Activated naive CD4-positive, alpha-beta T cell treated with anti-CD3 and anti-CD28 coated beads for 36 hours (primary cell): ENCODE results near the gene ADAMTS12. TPM values are rescaled to one million over a fixed set of nuclear protein-coding genes. Genes with fewer than 3 reads are reported as not detected.

Experiments
- CTCF ChIA-PET: fragments of 350-600 bp; sonication (Branson Sonifier 250); formaldehyde crosslinking; loops from one replicate; lab custom pipeline; 2021; ENCODE audit warnings: antibody characterized with exemption; lab: Charles Lee
- DNase-seq: peaks from one replicate; pipeline ENCODE4 v3.0.0-alpha.2; 2020
- H3K27ac Mint-ChIP-seq: one replicate; pipeline ENCODE4 v1.8.0; 2021; ENCODE audit warnings: mild to moderate bottlenecking, mixed read lengths
- H3K27me3 Mint-ChIP-seq: one replicate; pipeline ENCODE4 v1.8.0; 2021; ENCODE audit warnings: low read depth, mixed read lengths
- H3K36me3 Mint-ChIP-seq: one replicate; pipeline ENCODE4 v1.8.0; 2021; ENCODE audit warnings: low read depth, mixed read lengths
- H3K4me1 Mint-ChIP-seq: one replicate; pipeline ENCODE4 v1.8.0; 2021; ENCODE audit warnings: low read depth, mixed read lengths
- H3K4me3 Mint-ChIP-seq: one replicate; pipeline ENCODE4 v1.8.0; 2021; ENCODE audit warnings: mild to moderate bottlenecking, moderate library complexity, mixed read lengths
- H3K9me3 Mint-ChIP-seq: one replicate; pipeline ENCODE4 v1.8.0; 2021; ENCODE audit warnings: mixed read lengths
- intact Hi-C: fragments of 100-400 bp; cut with micrococcal nuclease; formaldehyde crosslinking; loops from one replicate; pipeline ENCODE4 v1.15.1; 2023
- total RNA-seq, 2 experiments: library from RNA; stranded (reverse); gene quantifications; one replicate each; pipeline ENCODE4 v1.2.3, GENCODE V29; 2021

Gene ADAMTS12
- total RNA-seq, 2 experiments from 2014 or later: not detected

DNA sequence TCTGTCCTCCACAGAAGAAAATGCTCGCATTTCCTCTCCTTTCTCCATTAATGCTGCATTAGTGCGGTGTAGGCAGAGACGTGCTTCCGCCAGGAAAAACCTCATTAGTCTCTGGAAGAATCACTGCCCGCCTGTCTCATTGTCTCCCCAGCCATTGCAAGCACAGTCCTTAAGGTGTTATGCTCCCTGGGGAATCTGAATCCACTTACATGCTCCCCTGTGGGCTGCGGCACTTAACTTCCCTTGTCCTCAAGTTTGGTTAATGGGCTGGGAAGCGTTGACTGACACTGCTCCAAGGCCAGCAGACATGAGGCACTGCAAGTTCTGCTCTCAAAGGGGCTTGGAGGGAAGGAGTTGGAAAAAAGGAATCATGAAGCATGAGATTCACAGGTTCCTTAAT lies 409.5 kb downstream of the ADAMTS12 start:
- H3K4me3 Mint-ChIP-seq: no peak overlapping the region
- CTCF ChIA-PET: no interaction called here
- no peak overlapping the region for H3K27ac Mint-ChIP-seq
- H3K27me3 Mint-ChIP-seq: no peaks in the 10 kb centered on the region
- no peak for DNase-seq
- no peaks in the 10 kb centered on the region for H3K4me1 Mint-ChIP-seq
- no peaks in the 10 kb centered on the region for H3K9me3 Mint-ChIP-seq
- intact Hi-C loops: no loop called here
- H3K36me3 Mint-ChIP-seq: peaks cover 14% of the 10 kb centered on the region

GRCh38 chr5:33480876-33481275 lies 410.9 kb downstream of the ADAMTS12 start:
- Mint-ChIP-seq H3K4me1 (no peaks in the 10 kb centered on the region), H3K4me3 (no peak overlapping the region), H3K27ac (no peak overlapping the region), H3K27me3 (no peaks in the 10 kb centered on the region), H3K9me3 (no peaks in the 10 kb centered on the region), H3K36me3 (peaks cover 25% of the 10 kb centered on the region)
- CTCF ChIA-PET: no interaction called here
- intact Hi-C loops: no loop called here
- DNase-seq: no peak

GRCh38 chr5:33479311-33479710 lies 412.5 kb downstream of the ADAMTS12 start:
- Mint-ChIP-seq H3K27me3 (no peaks in the 10 kb centered on the region), H3K27ac (no peak overlapping the region), H3K36me3 (peaks cover 40% of the 10 kb centered on the region), H3K9me3 (peaks cover 5% of the 10 kb centered on the region), H3K4me3 (no peak overlapping the region), H3K4me1 (no peaks in the 10 kb centered on the region)
- intact Hi-C loops: no loop called here
- DNase-seq: no peak
- CTCF ChIA-PET: interaction anchor here (0.6 to 0.7 kb wide), 2 partner anchors 16 to 456 kb away, joined by 3 to 4 read pairs; no protein-coding TSS in a partner anchor

DNA sequence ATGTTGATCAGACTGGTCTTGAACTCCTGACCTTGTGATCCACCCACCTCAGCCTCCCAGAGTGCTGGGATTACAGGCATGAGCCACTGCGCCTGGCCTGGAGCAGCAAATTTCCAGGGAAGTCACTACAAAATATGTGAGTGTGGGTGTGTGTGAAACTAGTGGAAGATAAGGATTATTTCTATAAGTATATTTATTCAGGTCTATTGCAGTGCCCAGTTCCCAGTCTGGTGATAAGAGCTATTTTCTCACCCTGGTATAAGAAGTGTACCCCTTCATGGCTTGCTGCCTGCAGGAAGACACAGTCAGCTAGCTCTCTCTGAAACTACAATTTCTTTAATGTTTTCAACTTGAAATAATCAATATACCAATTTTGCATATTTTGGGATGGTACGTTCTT lies 414.0 kb downstream of the ADAMTS12 start:
- Mint-ChIP-seq H3K36me3 (peaks cover 50% of the 10 kb centered on the region), H3K27ac (no peak overlapping the region), H3K4me1 (no peaks in the 10 kb centered on the region), H3K27me3 (no peaks in the 10 kb centered on the region), H3K4me3 (no peak overlapping the region), H3K9me3 (peaks cover 9% of the 10 kb centered on the region)
- intact Hi-C loops: no loop called here
- no peak for DNase-seq
- CTCF ChIA-PET: interaction anchor here (0.5 to 1.3 kb wide), 2 partner anchors 41 to 536 kb away, joined by 3 to 4 read pairs; no protein-coding TSS in a partner anchor

DNA sequence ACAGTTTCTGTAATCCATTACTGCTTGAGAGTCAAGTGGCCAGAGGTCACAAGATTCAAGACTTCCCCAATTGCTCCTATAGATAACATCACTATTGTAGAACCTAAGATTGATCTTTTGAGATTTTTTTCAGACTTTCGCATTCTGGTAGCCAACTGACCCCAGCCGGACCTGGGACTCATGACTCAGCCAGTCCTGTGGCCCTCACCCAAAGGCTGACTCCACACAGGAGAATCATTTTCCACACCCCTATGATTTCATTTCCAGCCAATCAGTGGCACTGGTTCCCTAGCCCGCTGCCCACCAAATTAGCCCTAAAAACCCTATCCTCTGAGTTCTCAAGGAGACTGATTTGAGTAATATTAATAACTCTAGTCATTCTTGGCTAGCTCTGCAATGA lies 414.8 kb downstream of the ADAMTS12 start:
- Mint-ChIP-seq H3K4me1 (no peaks in the 10 kb centered on the region), H3K4me3 (no peak overlapping the region), H3K36me3 (peaks cover 58% of the 10 kb centered on the region), H3K27me3 (no peaks in the 10 kb centered on the region), H3K9me3 (peaks cover 9% of the 10 kb centered on the region), H3K27ac (no peak overlapping the region)
- intact Hi-C loops: no loop called here
- CTCF ChIA-PET: no interaction called here
- no peak for DNase-seq

- intact Hi-C loops: no loop called here
- H3K27me3 Mint-ChIP-seq: no peaks in the 10 kb centered on the region
Observed at GRCh38 chr5:33475706-33476105, 416.1 kb downstream of the ADAMTS12 start.

DNA sequence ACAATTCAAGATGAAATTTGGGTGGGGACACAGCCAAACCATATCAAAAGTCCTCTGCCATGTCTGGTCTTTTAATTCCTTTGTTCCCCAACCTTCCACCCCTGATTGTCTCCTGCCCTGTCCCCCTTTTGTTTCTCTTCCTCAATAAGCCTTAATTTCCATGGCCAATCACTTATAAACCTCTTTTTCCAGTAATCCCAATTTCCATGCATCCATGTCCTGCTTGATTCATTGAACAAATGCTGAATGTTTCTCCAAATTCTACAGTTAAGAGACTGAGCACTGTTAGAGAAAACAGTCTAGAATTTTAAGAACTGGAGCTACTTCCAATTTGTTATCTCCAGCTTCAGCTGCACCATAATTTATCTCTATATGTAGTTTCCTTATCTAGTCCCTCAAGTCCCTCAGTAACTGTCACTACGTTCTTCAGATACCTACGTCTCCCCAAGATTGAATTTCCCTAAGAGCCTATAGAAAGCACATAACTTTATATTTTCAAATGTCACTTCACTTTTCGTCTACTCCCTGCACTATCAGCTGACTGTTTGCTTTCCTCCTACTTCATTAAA lies 416.8 kb downstream of the ADAMTS12 start:
- Mint-ChIP-seq H3K9me3 (peaks cover 9% of the 10 kb centered on the region), H3K36me3 (peaks cover 70% of the 10 kb centered on the region), H3K27ac (no peak overlapping the region), H3K4me3 (no peak overlapping the region), H3K27me3 (no peaks in the 10 kb centered on the region), H3K4me1 (no peaks in the 10 kb centered on the region)
- DNase-seq: no peak
- CTCF ChIA-PET: no interaction called here
- intact Hi-C loops: no loop called here

More at GRCh38 chr5:33475706-33476105, 416.1 kb downstream of the ADAMTS12 start:
- H3K4me3 Mint-ChIP-seq: no peak overlapping the region
- peaks cover 64% of the 10 kb centered on the region for H3K36me3 Mint-ChIP-seq
- H3K4me1 Mint-ChIP-seq: no peaks in the 10 kb centered on the region
- peaks cover 9% of the 10 kb centered on the region for H3K9me3 Mint-ChIP-seq
- CTCF ChIA-PET: no interaction called here
- H3K27ac Mint-ChIP-seq: no peak overlapping the region
- no peak for DNase-seq

DNA sequence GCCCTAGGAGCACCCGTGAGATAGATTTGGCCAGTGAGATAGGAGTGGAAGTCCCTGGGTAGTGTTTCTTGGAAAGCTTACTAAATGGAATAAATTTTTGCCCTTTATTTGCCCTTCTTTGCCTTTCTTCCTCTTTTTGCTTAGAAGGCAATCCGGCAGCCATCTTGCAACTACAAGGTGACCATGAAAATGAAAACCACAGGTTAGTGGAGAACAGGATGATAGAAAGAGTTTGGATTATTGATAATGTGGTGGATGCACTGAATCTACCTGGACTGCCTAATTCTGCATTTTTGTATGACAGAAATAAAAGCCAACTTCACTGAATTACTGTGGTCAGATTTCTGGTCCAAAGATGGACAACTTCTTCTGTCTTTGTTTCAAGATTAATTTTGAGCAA lies 417.8 kb downstream of the ADAMTS12 start:
- H3K4me1 Mint-ChIP-seq: no peaks in the 10 kb centered on the region
- no peak overlapping the region for H3K27ac Mint-ChIP-seq
- intact Hi-C loops: no loop called here
- no peak overlapping the region for H3K4me3 Mint-ChIP-seq
- peaks cover 9% of the 10 kb centered on the region for H3K9me3 Mint-ChIP-seq
- H3K27me3 Mint-ChIP-seq: no peaks in the 10 kb centered on the region
- H3K36me3 Mint-ChIP-seq: peaks cover 70% of the 10 kb centered on the region
- DNase-seq: no peak
- CTCF ChIA-PET: no interaction called here

Other genes starting within 250 kb of the ADAMTS12 start
- gene RXFP3, start 44.4 kb upstream of the ADAMTS12 start, total RNA-seq: not detected
- gene SLC45A2, start 92.7 kb upstream of the ADAMTS12 start, total RNA-seq: not detected
- gene AMACR, start 116.1 kb upstream of the ADAMTS12 start, total RNA-seq: 10 to 100 TPM in 1 of 2 experiments, 1 to 10 TPM in 1; 8.6 to 10.1 TPM
- 1 to 10 TPM; 1.1 to 1.7 TPM for gene C1QTNF3, start 151.2 kb upstream of the ADAMTS12 start, total RNA-seq